Left lung (tissue), 14 donors: Measurements from ENCODE around the gene WWOX. TPM values are rescaled to one million over a fixed set of nuclear protein-coding genes. Genes with fewer than 3 reads are reported as not detected.
"Not testable (repeated sequence)": the region's sequence is repeated elsewhere in the genome, so short reads cannot be mapped to it uniquely, and the experiment has no call there.

Experiments used
- ATAC-seq: fragments of 200-7000 bp; cut with Tn5 transposase; one replicate; pipeline ENCODE4 v1.9.1; 2020; ENCODE audit warnings: moderate library complexity
- DNase-seq, 4 donors: peaks; one replicate each; pipeline ENCODE4 v3.0.0-alpha.2; 2013 to 2020
- H3K27ac ChIP-seq, 2 donors: fragments of 200-600 bp; sonication (generic) in 1 of 2; one replicate each; pipeline versions ENCODE4 v1.5.0 to v1.8.0; 2020 to 2021
- H3K27me3 ChIP-seq, 2 donors: fragments of 200-600 bp; sonication (generic) in 1 of 2; one replicate each; pipeline versions ENCODE4 v1.5.0 to v1.8.0; 2020 to 2021
- H3K36me3 ChIP-seq, 2 donors: fragments of 200-600 bp; sonication (generic) in 1 of 2; one replicate each; pipeline versions ENCODE4 v1.5.0 to v1.8.0; 2020 to 2021
- H3K4me1 ChIP-seq, 2 donors: fragments of 200-600 bp; one replicate each; pipeline ENCODE4 v1.8.0; 2021
- H3K4me3 ChIP-seq, 2 donors: fragments of 200-600 bp; sonication (generic) in 1 of 2; one replicate each; pipeline versions ENCODE4 v1.5.0 to v1.8.0; 2020 to 2021; ENCODE audit warnings: mild to moderate bottlenecking in 1 of 2
- H3K9me3 ChIP-seq, 2 donors: fragments of 200-600 bp; sonication (generic) in 1 of 2; one replicate each; pipeline versions ENCODE4 v1.5.0 to v1.8.0; 2020 to 2021
- intact Hi-C, 2 donors: fragments of 100-400 bp; cut with DNase I; formaldehyde crosslinking; loops; one replicate each; pipeline versions ENCODE4 v1.11.2 to v1.14.2; 2022
- long read RNA-seq, 12 donors: library from polyadenylated mRNA in 2 of 12; unstranded in 2 of 12; transcript quantifications; one replicate each; pipeline ENCODE4 v2.0.0 and lab custom pipeline, GENCODE V29; 2019 to 2026
- polyA plus RNA-seq, 6 donors: library from polyadenylated mRNA; unstranded; fragments of 120-200 nt; gene quantifications; one replicate each; pipeline ENCODE4 v1.2.1, GENCODE V29; 2013; ENCODE audit not compliant: insufficient read length in 6 of 6
- total RNA-seq, 2 donors: library from RNA; stranded (reverse); fragmentation: NEBNext Ultra II Directional; extraction: Animal tissue kit (Norgen Biotek cat#: 25700); gene quantifications; one replicate each; pipeline ENCODE4 v1.2.1, GENCODE V29; 2021
- TF ChIP-seq, protein P1 (sequence below), 2 donors: fragments of 200-600 bp; sonication (generic) in 1 of 2; IDR thresholded peaks; one replicate each; pipeline versions ENCODE4 v1.5.0 to v1.8.0; 2021; ENCODE audit warnings: antibody characterized with exemption in 2 of 2
- donor health status: DM: no; HTN: yes; CAD: no.
- donor health status: DM: no; HTN: no; CAD: no.

The WWOX gene
- total RNA-seq: 10 to 100 TPM; 17.2 to 22.3 TPM
- 10 to 100 TPM; 26.5 to 40.3 (median 32.1) TPM for polyA plus RNA-seq
- long read RNA-seq, donor 1, partial matches to known transcripts: 0 of 5 reads
- long read RNA-seq, donor 1, other reads (novel, unspliced or antisense): 0 of 5 reads
- long read RNA-seq, donor 2, partial matches to known transcripts: 28 of 28 reads
- long read RNA-seq, donor 2, other reads (novel, unspliced or antisense): 0 of 28 reads
- long read RNA-seq, donor 3, partial matches to known transcripts: 10 of 12 reads
- long read RNA-seq, donor 3, other reads (novel, unspliced or antisense): 0 of 12 reads
- long read RNA-seq, donor 4, partial matches to known transcripts: 0 of 5 reads
- long read RNA-seq, donor 4, other reads (novel, unspliced or antisense): 1 of 5 reads
- long read RNA-seq, donor 5, partial matches to known transcripts: 11 of 14 reads
- long read RNA-seq, donor 5, other reads (novel, unspliced or antisense): 0 of 14 reads
- long read RNA-seq, donor 6, partial matches to known transcripts: 24 of 28 reads
- long read RNA-seq, donor 6, other reads (novel, unspliced or antisense): 0 of 28 reads
- long read RNA-seq, donor 7, partial matches to known transcripts: 13 of 14 reads
- long read RNA-seq, donor 7, other reads (novel, unspliced or antisense): 0 of 14 reads
- long read RNA-seq, donor 8, partial matches to known transcripts: 17 of 22 reads
- long read RNA-seq, donor 8, other reads (novel, unspliced or antisense): 0 of 22 reads
- long read RNA-seq, donor 9: 0 reads
- long read RNA-seq, donor 10, partial matches to known transcripts: 2 of 5 reads
- long read RNA-seq, donor 10, other reads (novel, unspliced or antisense): 1 of 5 reads
- long read RNA-seq, donor 11: 0 reads
- long read RNA-seq, donor 12, partial matches to known transcripts: 14 of 17 reads
- long read RNA-seq, donor 12, other reads (novel, unspliced or antisense): 0 of 17 reads

DNA sequence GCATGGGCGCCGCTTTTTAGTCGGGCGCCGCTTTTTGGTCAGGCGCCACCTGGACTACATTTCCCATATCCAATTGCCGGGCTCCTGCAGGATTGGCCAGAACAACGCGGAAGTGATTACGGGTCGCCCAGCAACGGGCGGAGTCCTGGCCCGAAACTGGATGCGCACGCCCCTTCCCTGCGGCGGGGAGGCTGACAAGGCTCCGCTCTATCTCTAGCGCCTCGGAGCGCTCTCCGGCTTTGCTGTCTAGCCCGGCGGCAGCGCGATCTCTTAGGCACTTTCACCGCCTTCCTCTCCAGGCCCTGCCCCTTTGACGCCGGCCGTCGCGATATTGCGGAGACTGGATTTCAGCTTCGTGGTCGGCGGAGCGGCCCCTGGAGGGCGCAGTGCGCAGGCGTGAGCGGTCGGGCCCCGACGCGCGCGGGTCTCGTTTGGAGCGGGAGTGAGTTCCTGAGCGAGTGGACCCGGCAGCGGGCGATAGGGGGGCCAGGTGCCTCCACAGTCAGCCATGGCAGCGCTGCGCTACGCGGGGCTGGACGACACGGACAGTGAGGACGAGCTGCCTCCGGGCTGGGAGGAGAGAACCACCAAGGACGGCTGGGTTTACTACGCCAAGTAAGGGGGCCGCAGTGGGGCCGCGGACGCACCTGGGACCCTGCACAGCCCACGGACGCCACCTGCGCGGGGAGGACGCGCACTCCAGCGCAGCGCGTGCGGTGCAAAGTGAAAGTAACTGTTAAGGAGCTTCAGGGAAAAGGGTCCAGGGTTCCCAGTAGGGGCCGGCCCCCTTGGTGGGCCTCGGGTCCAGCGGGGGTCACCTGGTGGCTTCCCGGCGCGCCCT is at the start of gene WWOX:
TSS of gene WWOX (plus strand) at position 384 of the 841 bp plus-strand sequence.
- H3K9me3 ChIP-seq: no peaks in the 10 kb centered on the region
- DNase-seq (peak; percentile 97 to 99 (median 98)), ATAC-seq (peak; percentile 97)
- peaks cover 0 to 5% of the 10 kb centered on the region in 2 donors for H3K27me3 ChIP-seq
- no peaks in the 10 kb centered on the region for H3K36me3 ChIP-seq
- peak within 1 kb of the TSS; percentile 74 to 92 for H3K27ac ChIP-seq
- TF ChIP-seq, protein P1, sequence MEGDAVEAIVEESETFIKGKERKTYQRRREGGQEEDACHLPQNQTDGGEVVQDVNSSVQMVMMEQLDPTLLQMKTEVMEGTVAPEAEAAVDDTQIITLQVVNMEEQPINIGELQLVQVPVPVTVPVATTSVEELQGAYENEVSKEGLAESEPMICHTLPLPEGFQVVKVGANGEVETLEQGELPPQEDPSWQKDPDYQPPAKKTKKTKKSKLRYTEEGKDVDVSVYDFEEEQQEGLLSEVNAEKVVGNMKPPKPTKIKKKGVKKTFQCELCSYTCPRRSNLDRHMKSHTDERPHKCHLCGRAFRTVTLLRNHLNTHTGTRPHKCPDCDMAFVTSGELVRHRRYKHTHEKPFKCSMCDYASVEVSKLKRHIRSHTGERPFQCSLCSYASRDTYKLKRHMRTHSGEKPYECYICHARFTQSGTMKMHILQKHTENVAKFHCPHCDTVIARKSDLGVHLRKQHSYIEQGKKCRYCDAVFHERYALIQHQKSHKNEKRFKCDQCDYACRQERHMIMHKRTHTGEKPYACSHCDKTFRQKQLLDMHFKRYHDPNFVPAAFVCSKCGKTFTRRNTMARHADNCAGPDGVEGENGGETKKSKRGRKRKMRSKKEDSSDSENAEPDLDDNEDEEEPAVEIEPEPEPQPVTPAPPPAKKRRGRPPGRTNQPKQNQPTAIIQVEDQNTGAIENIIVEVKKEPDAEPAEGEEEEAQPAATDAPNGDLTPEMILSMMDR (IDR thresholded peaks at IDR 0.05): peak in 1 of 2 donors; percentile 74
- intact Hi-C loops: no loop called here
- peaks cover 7 to 13% of the 10 kb centered on the region in 2 donors for H3K4me1 ChIP-seq
- peak within 1 kb of the TSS; percentile 92 for H3K4me3 ChIP-seq

DNA sequence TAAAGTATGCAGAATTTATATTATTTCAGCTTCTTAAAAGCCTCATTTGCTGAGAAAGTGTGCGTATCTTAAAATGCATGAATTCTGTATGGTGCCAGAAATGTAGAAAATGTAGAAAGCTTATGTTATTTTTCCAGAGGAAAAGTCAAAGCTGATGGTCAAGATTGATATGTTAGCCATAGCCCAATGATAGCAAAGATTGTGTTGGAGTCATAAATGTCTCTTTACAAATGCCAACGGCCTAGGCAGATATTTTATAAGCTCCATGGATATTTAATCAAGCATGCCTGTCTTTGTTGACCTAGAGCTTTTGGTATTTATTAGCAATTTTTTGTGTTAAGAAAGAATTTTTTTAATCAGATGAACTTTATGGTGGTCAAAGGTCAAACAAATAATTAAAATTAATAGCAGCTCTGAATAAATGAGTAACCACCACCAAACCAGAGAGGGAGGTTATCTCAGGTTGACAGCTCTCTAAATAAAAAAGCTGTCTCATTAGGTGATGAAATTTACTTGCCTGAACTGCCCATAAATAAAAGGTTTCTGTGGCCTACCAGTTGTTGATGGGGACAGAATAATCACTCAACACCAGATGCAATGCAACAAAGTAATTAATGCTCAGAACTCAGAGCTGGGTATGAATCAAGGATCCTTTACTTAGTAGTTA is 48.6 kb upstream of the WWOX start:
- Histone ChIP-seq H3K4me3 (no peak overlapping the region), H3K27me3 (peaks cover 0 to 20% of the 10 kb centered on the region in 2 donors), H3K4me1 (no peaks in the 10 kb centered on the region), H3K9me3 (no peaks in the 10 kb centered on the region), H3K27ac (no peak overlapping the region), H3K36me3 (no peaks in the 10 kb centered on the region)
- ATAC-seq: no peak
- intact Hi-C loops: no loop called here
- DNase-seq: no peak
- TF ChIP-seq, protein P1 (IDR thresholded peaks at IDR 0.05): no peak

DNA sequence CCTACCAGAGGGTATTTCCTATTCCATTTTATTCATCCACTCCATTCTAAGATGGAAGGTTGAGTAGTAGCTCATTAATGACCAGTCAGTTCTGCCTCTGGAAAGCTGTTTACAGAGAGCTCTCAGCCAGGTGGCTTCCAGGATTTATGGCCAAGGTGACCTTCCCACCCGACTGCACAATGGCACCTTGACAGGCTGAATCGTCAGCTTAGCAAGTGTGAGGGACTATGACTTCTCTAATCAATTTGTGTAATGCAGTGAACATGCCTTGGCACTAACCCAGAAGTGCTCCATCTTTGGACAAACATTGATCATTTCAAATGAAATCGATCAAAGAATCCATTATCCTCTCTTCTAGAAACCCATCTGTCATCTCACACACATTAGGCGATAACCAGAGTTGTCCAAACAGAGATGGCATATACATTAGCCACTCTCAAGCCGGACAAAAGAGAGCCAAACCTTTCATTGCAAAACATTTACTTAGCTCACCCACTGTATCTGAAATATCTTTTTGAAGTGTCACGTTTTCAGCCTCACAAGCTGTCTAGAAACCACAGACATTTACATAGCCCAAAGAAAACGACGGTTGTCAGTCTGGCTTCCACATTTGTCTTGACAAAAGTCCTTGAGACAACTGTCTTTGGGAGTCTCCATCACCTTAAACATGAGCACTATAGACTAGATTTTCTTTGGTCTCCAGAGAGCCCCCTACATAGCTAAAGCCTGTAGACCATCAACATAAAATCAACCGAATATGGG is 41.5 kb upstream of the WWOX start:
- intact Hi-C loops: no loop called here
- no peak for ATAC-seq
- no peak overlapping the region for H3K27ac ChIP-seq
- H3K36me3 ChIP-seq: no peaks in the 10 kb centered on the region
- H3K9me3 ChIP-seq: no peaks in the 10 kb centered on the region
- no peak overlapping the region for H3K4me3 ChIP-seq
- peaks cover 0 to 12% of the 10 kb centered on the region in 2 donors for H3K27me3 ChIP-seq
- no peak for DNase-seq
- H3K4me1 ChIP-seq: no peaks in the 10 kb centered on the region
- TF ChIP-seq, protein P1 (IDR thresholded peaks at IDR 0.05): no peak

DNA sequence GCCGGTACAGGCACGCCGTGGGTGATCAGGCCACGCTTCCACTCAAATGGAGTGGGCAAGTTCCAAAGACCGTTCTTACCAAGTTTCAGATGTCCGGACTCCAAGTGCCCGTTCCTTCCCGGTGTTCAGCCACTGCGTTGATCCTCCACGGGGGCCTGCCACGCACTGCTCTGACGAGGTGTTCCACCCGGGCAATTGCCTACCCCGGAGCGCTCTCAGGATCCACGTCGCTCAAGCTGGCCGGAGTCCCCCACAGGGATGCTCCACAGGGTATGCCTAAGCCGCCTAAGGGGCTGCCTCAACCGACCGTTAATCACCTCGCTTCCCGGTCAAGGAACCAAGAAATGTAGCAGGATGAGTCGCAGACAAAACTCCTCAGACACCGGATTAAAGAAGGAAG is 39.6 kb upstream of the WWOX start:
- H3K36me3 ChIP-seq, intact Hi-C loops, ATAC-seq, H3K9me3 ChIP-seq, DNase-seq, H3K4me3 ChIP-seq, H3K4me1 ChIP-seq, H3K27ac ChIP-seq: not testable (repeated sequence)
- peaks cover 0 to 12% of the 10 kb centered on the region in 2 donors for H3K27me3 ChIP-seq
